GM23338 (cell line): ENCODE results near the gene CACNA1D. TPM values are rescaled to one million over a fixed set of nuclear protein-coding genes. Genes with fewer than 3 reads are reported as not detected.

Experiments used
- ATAC-seq: fragments of 200-7000 bp; cut with Tn5 transposase; 3 replicates; pipeline ENCODE4 v1.9.1; 2020
- DNase-seq: peaks from one replicate; pipeline ENCODE4 v3.0.0-alpha.2; 2015; ENCODE audit warnings: low spot score
- H2AFZ ChIP-seq: fragments of 200-600 bp; sonication (generic); 2 replicates; pipeline ENCODE4 v1.8.0; 2016; ENCODE audit warnings: antibody characterized with exemption, mild to moderate bottlenecking, moderate library complexity
- H3F3A ChIP-seq: fragments of 200-600 bp; sonication (generic); replicated peaks from 2 replicates; pipeline ENCODE4 v1.8.0; 2017; ENCODE audit warnings: antibody characterized with exemption, mixed run types, low read depth
- H3K27ac ChIP-seq: fragments of 200-600 bp; sonication (generic); 2 replicates; pipeline ENCODE4 v1.6.1; 2016; ENCODE audit warnings: low read depth
- H3K27me3 ChIP-seq: fragments of 200-600 bp; sonication (generic); 2 replicates; pipeline ENCODE4 v1.8.0; 2016; ENCODE audit warnings: mild to moderate bottlenecking, mixed run types, moderate library complexity; ENCODE audit not compliant: insufficient read depth
- H3K36me3 ChIP-seq: fragments of 200-600 bp; sonication (generic); 2 replicates; pipeline ENCODE4 v1.8.0; 2016; ENCODE audit warnings: mild to moderate bottlenecking; ENCODE audit not compliant: insufficient read depth
- H3K4me1 ChIP-seq: fragments of 200-600 bp; sonication (generic); 2 replicates; pipeline ENCODE4 v1.8.0; 2016; ENCODE audit warnings: mild to moderate bottlenecking, moderate library complexity; ENCODE audit not compliant: insufficient read depth
- H3K4me2 ChIP-seq: fragments of 200-600 bp; sonication (generic); 2 replicates; pipeline ENCODE4 v1.7.1; 2017; ENCODE audit warnings: mixed run types
- H3K4me3 ChIP-seq: fragments of 200-600 bp; sonication (generic); 2 replicates; pipeline ENCODE4 v1.6.1; 2016; ENCODE audit warnings: mixed run types
- H3K79me2 ChIP-seq: fragments of 200-600 bp; sonication (generic); replicated peaks from 2 replicates; pipeline ENCODE4 v1.8.0; 2017; ENCODE audit warnings: mild to moderate bottlenecking; ENCODE audit not compliant: insufficient read depth
- H3K9me2 ChIP-seq: fragments of 200-600 bp; sonication (generic); 2 replicates; pipeline ENCODE4 v1.8.0; 2017; ENCODE audit not compliant: insufficient read depth
- H4K20me1 ChIP-seq: fragments of 200-600 bp; sonication (generic); replicated peaks from 2 replicates; pipeline ENCODE4 v1.8.0; 2017; ENCODE audit warnings: mild to moderate bottlenecking; ENCODE audit not compliant: insufficient read depth
- H3K27ac Mint-ChIP-seq: 2 replicates; pipeline ENCODE4 v1.8.0; 2020; ENCODE audit warnings: inconsistent platforms, mild to moderate bottlenecking, moderate library complexity, mixed read lengths
- H3K27me3 Mint-ChIP-seq: 3 replicates; pipeline ENCODE4 v1.8.0; 2022; ENCODE audit warnings: low read depth, mild to moderate bottlenecking, moderate library complexity, mixed read lengths, inconsistent platforms; ENCODE audit not compliant: insufficient read depth, poor library complexity
- H3K36me3 Mint-ChIP-seq: 3 replicates; pipeline ENCODE4 v1.8.0; 2021; ENCODE audit warnings: low read depth, mild to moderate bottlenecking, inconsistent platforms, moderate library complexity, mixed read lengths
- H3K4me1 Mint-ChIP-seq: 3 replicates; pipeline ENCODE4 v1.8.0; 2020; ENCODE audit warnings: mild to moderate bottlenecking, inconsistent platforms, mixed read lengths
- H3K4me3 Mint-ChIP-seq: 3 replicates; pipeline ENCODE4 v1.8.0; 2021; ENCODE audit warnings: moderate library complexity, mild to moderate bottlenecking, inconsistent platforms, mixed read lengths
- H3K9me3 Mint-ChIP-seq: 3 replicates; pipeline ENCODE4 v1.8.0; 2020; ENCODE audit warnings: moderate library complexity, mild to moderate bottlenecking, inconsistent platforms, mixed read lengths
- ETS1 ChIP-seq: IDR thresholded peaks from 2 replicates; pipeline ENCODE4 v1.6.1; 2016; ENCODE audit warnings: antibody characterized with exemption
- EZH2 ChIP-seq: fragments of 200-600 bp; sonication (generic); IDR thresholded peaks from one replicate; pipeline ENCODE4 v1.8.0; 2017; ENCODE audit warnings: antibody characterized with exemption, mild to moderate bottlenecking, low read depth; ENCODE audit not compliant: unreplicated experiment
- EZH2phosphoT487 ChIP-seq: fragments of 200-600 bp; sonication (generic); IDR thresholded peaks from one replicate; pipeline ENCODE4 v1.8.1; 2018; ENCODE audit warnings: antibody characterized with exemption; ENCODE audit not compliant: unreplicated experiment
- JUNB ChIP-seq: IDR thresholded peaks from one replicate; pipeline ENCODE4 v1.6.1; 2016; ENCODE audit warnings: antibody characterized with exemption; ENCODE audit not compliant: unreplicated experiment
- POLR2AphosphoS5 ChIP-seq: IDR thresholded peaks from 2 replicates; pipeline ENCODE4 v1.6.1; 2016; ENCODE audit warnings: antibody characterized with exemption, low read depth
- STAT1 ChIP-seq: IDR thresholded peaks from one replicate; pipeline ENCODE4 v1.6.1; 2016; ENCODE audit warnings: antibody characterized with exemption; ENCODE audit not compliant: unreplicated experiment
- polyA plus RNA-seq: library from polyadenylated mRNA; unstranded; fragments of >200 nt; fragmentation: Nextera tagmentation; extraction: Ambion mirVana; gene quantifications from 2 replicates; pipeline ENCODE4 v1.2.1, GENCODE V29; 2016
- total RNA-seq: library from RNA; depleted of rRNA; stranded (reverse); fragments of >200 nt; shearing (Covaris generic); gene quantifications from 2 replicates; pipeline ENCODE4 v1.2.3, GENCODE V29; 2014
- TF ChIP-seq, protein P1 (sequence below): IDR thresholded peaks from one replicate; pipeline ENCODE4 v1.6.1; 2018; ENCODE audit warnings: antibody characterized with exemption; ENCODE audit not compliant: unreplicated experiment
- TF ChIP-seq, protein P2 (sequence below): fragments of 250-450 bp; sonication (Bioruptor Pico); IDR thresholded peaks from 2 replicates; pipeline ENCODE4 v1.5.0; 2020; ENCODE audit warnings: mild to moderate bottlenecking, moderate library complexity

The CACNA1D gene
- total and polyA plus RNA-seq, 2 experiments from 2014 or later, result 1.7 to 1.8 TPM

GRCh38 chr3:53813876-53814275, 319.5 kb downstream of the CACNA1D start (continued):
- TF ChIP-seq ETS1 (no peak), JUNB (no peak), EZH2phosphoT487 (no peak)

- no peaks in the 10 kb centered on the region for H4K20me1 ChIP-seq
- H3K4me1 ChIP-seq, result no peaks in the 10 kb centered on the region
- Mint-ChIP-seq H3K9me3 (no peaks in the 10 kb centered on the region), H3K27ac (no peak overlapping the region), H3K4me3 (no peak overlapping the region), H3K4me1 (no peaks in the 10 kb centered on the region), H3K27me3 (peaks cover 2% of the 10 kb centered on the region), H3K36me3 (peaks cover 11% of the 10 kb centered on the region; the same call in 1 of the 3 replicates)
- DNase-seq, result no peak
- no peaks in the 10 kb centered on the region for H3K36me3 ChIP-seq
- no peak overlapping the region for H2AFZ ChIP-seq
- no peak overlapping the region for H3K4me2 ChIP-seq
- no peaks in the 10 kb centered on the region for H3K79me2 ChIP-seq
- H3K9me2 ChIP-seq, result no peaks in the 10 kb centered on the region
- no peaks in the 10 kb centered on the region for H3F3A ChIP-seq
- no peak for TF ChIP-seq EZH2phosphoT487
- ATAC-seq, result no peak
- no peaks in the 10 kb centered on the region for H3K27me3 ChIP-seq
- no peak overlapping the region for H3K4me3 ChIP-seq
- H3K27ac ChIP-seq, result no peak overlapping the region
Measured at GRCh38 chr3:53815067-53815466, 320.7 kb downstream of the CACNA1D start.

GRCh38 chr3:53815651-53816050, 321.2 kb downstream of the CACNA1D start:
- no peaks in the 10 kb centered on the region; the same call in 1 of the 2 replicates for H3K36me3 ChIP-seq
- no peaks in the 10 kb centered on the region for H3K4me1 Mint-ChIP-seq
- no peak for ATAC-seq
- no peaks in the 10 kb centered on the region for H3K27me3 ChIP-seq
- no peaks in the 10 kb centered on the region for H3F3A ChIP-seq
- H3K4me2 ChIP-seq, result no peak overlapping the region
- no peak overlapping the region for H2AFZ ChIP-seq
- H3K79me2 ChIP-seq, result no peaks in the 10 kb centered on the region
- H4K20me1 ChIP-seq, result no peaks in the 10 kb centered on the region
- no peaks in the 10 kb centered on the region for H3K9me2 ChIP-seq
- H3K9me3 Mint-ChIP-seq, result no peaks in the 10 kb centered on the region
- no peak overlapping the region for H3K4me3 Mint-ChIP-seq
- H3K27ac ChIP-seq, result no peak overlapping the region
- H3K4me3 ChIP-seq, result no peak overlapping the region
- H3K27me3 Mint-ChIP-seq, result peaks cover 2% of the 10 kb centered on the region
- DNase-seq, result no peak
- no peaks in the 10 kb centered on the region for H3K4me1 ChIP-seq
- peaks cover 12% of the 10 kb centered on the region; the same call in 1 of the 3 replicates for H3K36me3 Mint-ChIP-seq
- H3K27ac Mint-ChIP-seq, result no peak overlapping the region
- no peak for TF ChIP-seq STAT1
- TF ChIP-seq EZH2, result no peak
- no peak for TF ChIP-seq EZH2phosphoT487
- no peak for TF ChIP-seq POLR2AphosphoS5
- TF ChIP-seq, protein P1, sequence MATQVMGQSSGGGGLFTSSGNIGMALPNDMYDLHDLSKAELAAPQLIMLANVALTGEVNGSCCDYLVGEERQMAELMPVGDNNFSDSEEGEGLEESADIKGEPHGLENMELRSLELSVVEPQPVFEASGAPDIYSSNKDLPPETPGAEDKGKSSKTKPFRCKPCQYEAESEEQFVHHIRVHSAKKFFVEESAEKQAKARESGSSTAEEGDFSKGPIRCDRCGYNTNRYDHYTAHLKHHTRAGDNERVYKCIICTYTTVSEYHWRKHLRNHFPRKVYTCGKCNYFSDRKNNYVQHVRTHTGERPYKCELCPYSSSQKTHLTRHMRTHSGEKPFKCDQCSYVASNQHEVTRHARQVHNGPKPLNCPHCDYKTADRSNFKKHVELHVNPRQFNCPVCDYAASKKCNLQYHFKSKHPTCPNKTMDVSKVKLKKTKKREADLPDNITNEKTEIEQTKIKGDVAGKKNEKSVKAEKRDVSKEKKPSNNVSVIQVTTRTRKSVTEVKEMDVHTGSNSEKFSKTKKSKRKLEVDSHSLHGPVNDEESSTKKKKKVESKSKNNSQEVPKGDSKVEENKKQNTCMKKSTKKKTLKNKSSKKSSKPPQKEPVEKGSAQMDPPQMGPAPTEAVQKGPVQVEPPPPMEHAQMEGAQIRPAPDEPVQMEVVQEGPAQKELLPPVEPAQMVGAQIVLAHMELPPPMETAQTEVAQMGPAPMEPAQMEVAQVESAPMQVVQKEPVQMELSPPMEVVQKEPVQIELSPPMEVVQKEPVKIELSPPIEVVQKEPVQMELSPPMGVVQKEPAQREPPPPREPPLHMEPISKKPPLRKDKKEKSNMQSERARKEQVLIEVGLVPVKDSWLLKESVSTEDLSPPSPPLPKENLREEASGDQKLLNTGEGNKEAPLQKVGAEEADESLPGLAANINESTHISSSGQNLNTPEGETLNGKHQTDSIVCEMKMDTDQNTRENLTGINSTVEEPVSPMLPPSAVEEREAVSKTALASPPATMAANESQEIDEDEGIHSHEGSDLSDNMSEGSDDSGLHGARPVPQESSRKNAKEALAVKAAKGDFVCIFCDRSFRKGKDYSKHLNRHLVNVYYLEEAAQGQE, result no peak
- TF ChIP-seq, protein P2, sequence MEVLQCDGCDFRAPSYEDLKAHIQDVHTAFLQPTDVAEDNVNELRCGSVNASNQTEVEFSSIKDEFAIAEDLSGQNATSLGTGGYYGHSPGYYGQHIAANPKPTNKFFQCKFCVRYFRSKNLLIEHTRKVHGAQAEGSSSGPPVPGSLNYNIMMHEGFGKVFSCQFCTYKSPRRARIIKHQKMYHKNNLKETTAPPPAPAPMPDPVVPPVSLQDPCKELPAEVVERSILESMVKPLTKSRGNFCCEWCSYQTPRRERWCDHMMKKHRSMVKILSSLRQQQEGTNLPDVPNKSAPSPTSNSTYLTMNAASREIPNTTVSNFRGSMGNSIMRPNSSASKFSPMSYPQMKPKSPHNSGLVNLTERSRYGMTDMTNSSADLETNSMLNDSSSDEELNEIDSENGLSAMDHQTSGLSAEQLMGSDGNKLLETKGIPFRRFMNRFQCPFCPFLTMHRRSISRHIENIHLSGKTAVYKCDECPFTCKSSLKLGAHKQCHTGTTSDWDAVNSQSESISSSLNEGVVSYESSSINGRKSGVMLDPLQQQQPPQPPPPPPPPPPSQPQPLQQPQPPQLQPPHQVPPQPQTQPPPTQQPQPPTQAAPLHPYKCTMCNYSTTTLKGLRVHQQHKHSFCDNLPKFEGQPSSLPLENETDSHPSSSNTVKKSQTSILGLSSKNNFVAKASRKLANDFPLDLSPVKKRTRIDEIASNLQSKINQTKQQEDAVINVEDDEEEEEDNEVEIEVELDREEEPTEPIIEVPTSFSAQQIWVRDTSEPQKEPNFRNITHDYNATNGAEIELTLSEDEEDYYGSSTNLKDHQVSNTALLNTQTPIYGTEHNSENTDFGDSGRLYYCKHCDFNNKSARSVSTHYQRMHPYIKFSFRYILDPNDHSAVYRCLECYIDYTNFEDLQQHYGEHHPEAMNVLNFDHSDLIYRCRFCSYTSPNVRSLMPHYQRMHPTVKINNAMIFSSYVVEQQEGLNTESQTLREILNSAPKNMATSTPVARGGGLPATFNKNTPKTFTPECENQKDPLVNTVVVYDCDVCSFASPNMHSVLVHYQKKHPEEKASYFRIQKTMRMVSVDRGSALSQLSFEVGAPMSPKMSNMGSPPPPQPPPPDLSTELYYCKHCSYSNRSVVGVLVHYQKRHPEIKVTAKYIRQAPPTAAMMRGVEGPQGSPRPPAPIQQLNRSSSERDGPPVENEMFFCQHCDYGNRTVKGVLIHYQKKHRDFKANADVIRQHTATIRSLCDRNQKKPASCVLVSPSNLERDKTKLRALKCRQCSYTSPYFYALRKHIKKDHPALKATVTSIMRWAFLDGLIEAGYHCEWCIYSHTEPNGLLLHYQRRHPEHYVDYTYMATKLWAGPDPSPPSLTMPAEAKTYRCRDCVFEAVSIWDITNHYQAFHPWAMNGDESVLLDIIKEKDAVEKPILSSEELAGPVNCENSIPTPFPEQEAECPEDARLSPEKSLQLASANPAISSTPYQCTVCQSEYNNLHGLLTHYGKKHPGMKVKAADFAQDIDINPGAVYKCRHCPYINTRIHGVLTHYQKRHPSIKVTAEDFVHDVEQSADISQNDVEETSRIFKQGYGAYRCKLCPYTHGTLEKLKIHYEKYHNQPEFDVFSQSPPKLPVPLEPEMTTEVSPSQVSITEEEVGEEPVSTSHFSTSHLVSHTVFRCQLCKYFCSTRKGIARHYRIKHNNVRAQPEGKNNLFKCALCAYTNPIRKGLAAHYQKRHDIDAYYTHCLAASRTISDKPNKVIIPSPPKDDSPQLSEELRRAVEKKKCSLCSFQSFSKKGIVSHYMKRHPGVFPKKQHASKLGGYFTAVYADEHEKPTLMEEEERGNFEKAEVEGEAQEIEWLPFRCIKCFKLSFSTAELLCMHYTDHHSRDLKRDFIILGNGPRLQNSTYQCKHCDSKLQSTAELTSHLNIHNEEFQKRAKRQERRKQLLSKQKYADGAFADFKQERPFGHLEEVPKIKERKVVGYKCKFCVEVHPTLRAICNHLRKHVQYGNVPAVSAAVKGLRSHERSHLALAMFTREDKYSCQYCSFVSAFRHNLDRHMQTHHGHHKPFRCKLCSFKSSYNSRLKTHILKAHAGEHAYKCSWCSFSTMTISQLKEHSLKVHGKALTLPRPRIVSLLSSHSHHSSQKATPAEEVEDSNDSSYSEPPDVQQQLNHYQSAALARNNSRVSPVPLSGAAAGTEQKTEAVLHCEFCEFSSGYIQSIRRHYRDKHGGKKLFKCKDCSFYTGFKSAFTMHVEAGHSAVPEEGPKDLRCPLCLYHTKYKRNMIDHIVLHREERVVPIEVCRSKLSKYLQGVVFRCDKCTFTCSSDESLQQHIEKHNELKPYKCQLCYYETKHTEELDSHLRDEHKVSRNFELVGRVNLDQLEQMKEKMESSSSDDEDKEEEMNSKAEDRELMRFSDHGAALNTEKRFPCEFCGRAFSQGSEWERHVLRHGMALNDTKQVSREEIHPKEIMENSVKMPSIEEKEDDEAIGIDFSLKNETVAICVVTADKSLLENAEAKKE (CRISPR knock-in tag), result no peak
- TF ChIP-seq ETS1, result no peak
